Gastrocnemius medialis (tissue), 4 donors: Measurements from ENCODE around the gene PDE9A.

ENCODE experiments used
- POLR2A ChIP-seq, 2 donors: fragments of 450-650 bp; IDR thresholded peaks; one replicate each; pipeline ENCODE4 v1.6.1; 2017; ENCODE audit warnings: antibody characterized with exemption in 2 of 2, mild to moderate bottlenecking in 2 of 2, moderate library complexity in 2 of 2
- TF ChIP-seq, protein P1 (sequence below), 5 experiments: fragments of 450-650 bp in 3 of 5; fragments of 200-600 bp in 2 of 5; sonication (generic) in 2 of 5; IDR thresholded peaks in 4 of 5; conservative IDR thresholded peaks in 1 of 5; 1 replicate in 4 of 5; 2 replicates in 1 of 5; pipeline ENCODE4 v1.5.1; 2016 to 2019; ENCODE audit warnings: antibody characterized with exemption in 5 of 5, mild to moderate bottlenecking in 3 of 5, moderate library complexity in 3 of 5

DNA sequence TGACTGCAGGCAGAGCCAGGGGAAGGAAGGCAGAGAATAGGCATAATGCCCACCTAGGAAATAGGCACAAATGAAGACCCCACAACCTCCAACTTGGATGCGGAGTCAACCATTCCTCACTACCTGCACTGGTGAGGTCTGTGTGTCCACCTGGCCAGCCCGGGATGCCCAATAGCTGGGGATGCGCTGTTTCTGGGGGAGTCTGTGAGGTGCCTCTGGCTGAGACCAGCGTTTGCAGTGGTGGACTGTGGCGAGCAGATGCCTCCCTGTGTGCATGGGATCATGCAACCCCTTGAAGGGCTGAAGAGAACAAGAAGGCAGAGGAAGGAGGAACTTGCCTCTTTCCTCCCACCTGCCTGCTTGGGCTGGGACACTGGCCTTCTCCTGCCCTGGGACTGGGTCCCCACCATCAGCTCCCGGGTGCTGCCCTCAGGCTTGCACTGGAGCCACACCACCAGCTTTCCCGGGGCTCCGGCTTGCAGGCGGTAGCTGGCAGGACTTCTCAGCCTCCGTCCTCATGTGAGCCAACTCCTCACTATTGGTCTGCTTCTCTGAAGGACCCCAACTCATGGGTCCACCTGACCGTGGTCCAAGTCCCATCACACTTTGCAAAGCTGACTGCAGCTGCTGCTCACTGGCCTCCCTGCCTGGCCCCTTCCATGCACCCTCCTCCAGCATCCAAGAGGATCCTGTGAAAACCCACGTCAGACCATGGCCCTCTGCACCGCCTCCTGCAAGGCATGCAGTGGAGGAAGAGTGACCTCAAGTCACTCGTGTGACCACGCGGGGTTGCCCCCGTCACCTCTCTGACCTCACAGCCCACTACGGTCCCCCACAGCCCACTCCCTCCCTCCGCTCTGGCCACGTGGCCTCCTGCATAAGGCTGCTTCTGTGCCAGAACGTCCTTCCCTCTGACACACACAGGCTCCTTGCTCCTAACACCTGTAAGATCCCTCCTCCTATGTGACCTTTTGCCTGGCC is 2.7 kb upstream of the PDE9A start:
- TF ChIP-seq, protein P1, sequence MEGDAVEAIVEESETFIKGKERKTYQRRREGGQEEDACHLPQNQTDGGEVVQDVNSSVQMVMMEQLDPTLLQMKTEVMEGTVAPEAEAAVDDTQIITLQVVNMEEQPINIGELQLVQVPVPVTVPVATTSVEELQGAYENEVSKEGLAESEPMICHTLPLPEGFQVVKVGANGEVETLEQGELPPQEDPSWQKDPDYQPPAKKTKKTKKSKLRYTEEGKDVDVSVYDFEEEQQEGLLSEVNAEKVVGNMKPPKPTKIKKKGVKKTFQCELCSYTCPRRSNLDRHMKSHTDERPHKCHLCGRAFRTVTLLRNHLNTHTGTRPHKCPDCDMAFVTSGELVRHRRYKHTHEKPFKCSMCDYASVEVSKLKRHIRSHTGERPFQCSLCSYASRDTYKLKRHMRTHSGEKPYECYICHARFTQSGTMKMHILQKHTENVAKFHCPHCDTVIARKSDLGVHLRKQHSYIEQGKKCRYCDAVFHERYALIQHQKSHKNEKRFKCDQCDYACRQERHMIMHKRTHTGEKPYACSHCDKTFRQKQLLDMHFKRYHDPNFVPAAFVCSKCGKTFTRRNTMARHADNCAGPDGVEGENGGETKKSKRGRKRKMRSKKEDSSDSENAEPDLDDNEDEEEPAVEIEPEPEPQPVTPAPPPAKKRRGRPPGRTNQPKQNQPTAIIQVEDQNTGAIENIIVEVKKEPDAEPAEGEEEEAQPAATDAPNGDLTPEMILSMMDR (IDR thresholded peaks at IDR 0.05 in 4 of 5, conservative IDR thresholded peaks at IDR 0.05 in 1 of 5) = no peak
- TF ChIP-seq POLR2A (IDR thresholded peaks at IDR 0.05) = no peak
